GM21825 (cell line): ENCODE results near the gene SPATA31A7.
"Not testable (repeated sequence)": the region's sequence is repeated elsewhere in the genome, so short reads cannot be mapped to it uniquely, and the experiment has no call there.

Experiments used
- ATAC-seq: cut with Tn5 transposase; IDR thresholded peaks from one replicate; pipeline ENCODE4 v1.9.1; 2021; ENCODE audit warnings: mild to moderate bottlenecking, moderate library complexity; ENCODE audit not compliant: unreplicated experiment

The SPATA31A7 gene

DNA sequence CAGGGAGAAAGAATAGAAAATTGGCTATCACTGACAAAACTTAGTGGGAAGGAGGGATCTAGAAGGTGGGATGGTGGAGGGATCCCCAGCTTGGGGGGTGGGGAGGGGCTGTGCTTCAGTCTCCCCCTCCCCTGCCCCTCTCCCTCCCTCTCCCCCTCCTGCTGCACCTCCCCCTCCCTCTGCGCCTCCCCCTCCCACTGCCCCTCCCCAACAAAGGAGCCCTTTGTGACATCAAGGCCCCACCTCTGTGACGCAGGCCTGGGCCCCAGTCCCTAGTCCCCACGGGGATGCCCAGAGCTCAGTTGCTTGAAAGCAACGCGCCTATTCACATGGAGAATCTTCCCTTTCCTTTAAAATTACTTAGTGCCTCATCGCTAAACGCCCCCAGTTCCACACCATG, at the start of gene SPATA31A7:
SPATA31A7 (plus strand) TSS at position 301 of the 400 bp plus-strand sequence; CDS start at position 330, 29 bp downstream.
- ATAC-seq, result not testable (repeated sequence)

- ATAC-seq, result not testable (repeated sequence)
Observed at GRCh38 chr9:61226438-61226837, 36.6 kb downstream of the SPATA31A7 start.
